ENCODE results near the gene SNRK.
A peak's percentile ranks its signal among the peaks of the same experiment; 100 is the strongest.

SNRK gene

GRCh38 chr3:43378066-43378935, 92.0 kb downstream of the SNRK start:
- DNase-seq, result peak; percentile 64

DNA sequence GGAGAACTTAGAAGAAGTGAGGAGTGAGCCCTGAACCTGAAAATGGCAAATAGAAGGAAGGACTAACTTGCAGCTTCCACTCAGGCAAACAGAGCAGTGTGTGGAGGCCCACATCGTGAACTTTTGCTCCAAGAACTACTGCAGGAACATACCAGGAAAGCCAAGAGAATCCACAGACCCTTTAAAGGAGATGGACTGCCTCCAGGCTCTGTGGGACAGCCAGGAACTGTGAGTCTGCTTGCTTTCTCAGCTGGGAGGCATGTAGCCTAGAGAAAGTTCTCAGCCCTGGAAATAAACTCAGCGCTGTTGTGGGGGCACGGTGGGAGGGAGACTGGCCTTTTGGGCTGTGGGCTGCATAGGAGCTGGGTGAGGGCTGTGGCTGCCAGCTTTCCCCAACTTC, 93.0 kb downstream of the SNRK start:
- no peak for DNase-seq

GRCh38 chr3:43388175-43388574, 101.8 kb downstream of the SNRK start:
- no peak for DNase-seq

DNA sequence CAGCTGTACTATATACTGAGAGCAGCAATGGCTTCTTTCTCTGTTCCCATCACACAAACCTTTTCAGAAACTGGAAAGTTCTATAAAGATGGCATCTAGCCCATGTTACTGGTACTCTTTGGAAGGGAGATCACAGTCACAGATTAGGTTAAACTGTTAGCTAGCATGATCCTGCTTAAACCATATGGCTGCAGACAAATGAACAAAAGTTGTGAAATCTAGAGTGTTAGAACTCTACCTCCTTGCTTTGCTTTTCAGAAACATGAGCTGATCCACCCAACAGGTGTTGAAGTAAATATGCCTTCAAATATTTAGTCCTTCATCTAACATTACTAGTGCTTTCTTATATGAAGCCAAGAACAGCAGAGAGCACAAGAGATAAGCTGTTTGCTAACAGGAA, 102.6 kb downstream of the SNRK start:
- DNase-seq, result no peak

- DNase-seq, result peak; percentile 87
Observed at GRCh38 chr3:43389388-43390254, 103.3 kb downstream of the SNRK start.

- DNase-seq, result no peak
Observed at GRCh38 chr3:43390255-43390588, 103.9 kb downstream of the SNRK start.

GRCh38 chr3:43391621-43392020, 105.3 kb downstream of the SNRK start:
- DNase-seq, result no peak

GRCh38 chr3:43394041-43394554, 107.8 kb downstream of the SNRK start:
- DNase-seq, result no peak

- DNase-seq, result no peak
Observed at GRCh38 chr3:43399034-43399433, 112.7 kb downstream of the SNRK start.

DNA sequence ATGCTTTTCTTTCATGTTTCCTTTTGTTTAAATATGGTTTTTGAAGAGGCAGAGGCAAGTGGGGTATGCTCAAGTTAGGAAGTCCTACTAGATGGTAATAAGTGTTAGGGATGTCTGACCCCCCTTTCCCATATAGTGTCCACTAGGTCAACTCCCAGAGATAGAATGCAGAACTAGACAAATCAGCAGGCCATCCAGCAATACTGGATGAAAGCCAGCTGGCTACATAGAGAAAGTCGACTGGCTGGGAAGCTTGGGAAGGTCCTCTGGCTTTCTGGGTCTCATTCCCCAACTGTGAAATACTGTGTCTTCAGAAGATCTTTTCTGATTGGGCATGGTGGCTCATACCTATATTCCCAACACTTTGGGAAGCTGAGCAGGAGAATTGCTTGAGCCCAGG, 113.8 kb downstream of the SNRK start:
- DNase-seq, result no peak

Measured in central memory CD4-positive, alpha-beta T cell (primary cell).